ENCODE results near the gene SLC9A3.
"Not testable (repeated sequence)": the region's sequence is repeated elsewhere in the genome, so short reads cannot be mapped to it uniquely, and the experiment has no call there.

The SLC9A3 gene

GRCh38 chr5:523441-524222 is 617 bp downstream of the SLC9A3 start:
- DNase-seq: no peak

DNA sequence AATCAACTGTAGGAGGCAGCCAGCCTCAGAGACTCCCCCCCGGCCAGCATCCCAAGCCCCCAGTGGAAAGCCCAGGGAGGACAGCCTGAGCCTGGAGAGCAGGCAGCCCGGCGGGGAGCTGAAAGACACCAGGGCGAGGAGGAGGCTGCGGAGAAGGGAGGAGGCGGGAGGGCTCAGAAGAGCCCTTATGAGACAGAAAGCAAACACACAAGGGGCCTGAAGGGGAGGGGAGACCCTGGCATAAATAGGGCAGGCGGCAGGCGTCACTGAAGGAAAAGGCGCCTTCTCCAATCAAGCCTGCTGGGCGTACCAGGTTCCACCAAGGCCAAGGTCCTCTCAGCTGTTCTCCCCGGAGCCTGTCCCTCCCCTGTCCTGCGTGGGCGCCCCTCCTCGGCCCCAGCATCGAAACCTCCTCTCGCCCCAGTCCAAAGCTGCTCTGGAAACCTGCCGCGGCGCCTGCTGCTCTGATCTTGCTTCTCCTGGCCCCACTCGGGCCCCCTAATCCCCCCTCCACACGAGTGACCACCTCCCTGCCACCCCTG is 1.3 kb downstream of the SLC9A3 start:
- DNase-seq: peak; percentile 86

DNA sequence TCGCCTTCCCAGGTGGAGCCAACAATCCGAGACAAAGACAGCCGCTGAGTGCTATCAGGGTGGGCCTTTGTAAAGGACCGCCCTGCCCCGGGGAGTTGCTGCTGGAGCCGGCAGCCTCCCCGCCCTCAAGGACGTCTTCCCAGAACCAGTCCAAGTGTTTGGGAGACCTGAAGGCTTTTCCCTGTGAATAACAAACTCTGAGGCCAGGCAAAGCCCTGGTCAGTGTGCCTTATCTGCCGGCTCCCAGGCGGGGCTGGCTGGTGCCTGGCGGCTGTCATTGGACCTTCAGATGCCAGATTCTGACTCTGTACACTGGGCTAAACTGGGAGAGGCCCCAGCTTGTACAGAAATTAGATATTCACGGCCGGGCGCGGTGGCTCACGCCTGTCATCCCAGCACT is 2.1 kb downstream of the SLC9A3 start:
- no peak for DNase-seq

GRCh38 chr5:521680-522079 is 2.6 kb downstream of the SLC9A3 start:
- no peak for DNase-seq

- DNase-seq: no peak
These were observed 3.4 kb downstream of the SLC9A3 start for GRCh38 chr5:520850-521226.

DNA sequence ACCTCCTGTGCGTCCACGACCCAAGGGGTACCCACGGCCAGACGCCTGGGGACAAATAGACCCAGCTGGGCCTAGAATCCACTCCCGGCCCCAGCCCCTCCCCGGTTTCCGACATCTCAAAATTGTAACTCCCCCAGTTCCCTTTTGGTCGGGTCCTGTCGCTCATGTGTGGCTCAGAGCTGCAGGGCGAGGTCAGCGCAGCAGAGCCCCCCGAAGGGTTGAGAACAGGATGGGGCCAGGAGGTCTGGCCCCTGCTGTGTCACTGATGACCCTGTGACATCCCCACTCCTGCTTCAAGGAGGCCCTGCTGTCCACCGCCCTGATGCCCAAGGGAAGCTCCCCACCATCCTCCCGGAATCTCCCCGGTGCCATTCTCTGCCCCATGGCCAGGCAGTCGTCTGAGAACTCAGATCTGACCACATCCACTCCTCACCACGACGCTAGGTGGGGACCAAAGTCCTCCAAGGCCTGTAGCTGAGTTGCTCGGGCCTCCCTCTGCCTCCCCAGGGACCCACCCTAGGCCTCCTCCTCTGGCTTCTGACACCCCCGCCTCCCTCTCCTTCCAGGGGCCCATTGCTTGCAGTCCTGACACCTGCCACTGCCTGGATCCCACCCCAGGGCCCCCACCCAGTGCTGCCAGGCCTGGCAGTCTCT is 3.9 kb downstream of the SLC9A3 start:
- no peak for DNase-seq

- no peak for DNase-seq
These were observed 5.5 kb downstream of the SLC9A3 start for GRCh38 chr5:518721-519120.

DNA sequence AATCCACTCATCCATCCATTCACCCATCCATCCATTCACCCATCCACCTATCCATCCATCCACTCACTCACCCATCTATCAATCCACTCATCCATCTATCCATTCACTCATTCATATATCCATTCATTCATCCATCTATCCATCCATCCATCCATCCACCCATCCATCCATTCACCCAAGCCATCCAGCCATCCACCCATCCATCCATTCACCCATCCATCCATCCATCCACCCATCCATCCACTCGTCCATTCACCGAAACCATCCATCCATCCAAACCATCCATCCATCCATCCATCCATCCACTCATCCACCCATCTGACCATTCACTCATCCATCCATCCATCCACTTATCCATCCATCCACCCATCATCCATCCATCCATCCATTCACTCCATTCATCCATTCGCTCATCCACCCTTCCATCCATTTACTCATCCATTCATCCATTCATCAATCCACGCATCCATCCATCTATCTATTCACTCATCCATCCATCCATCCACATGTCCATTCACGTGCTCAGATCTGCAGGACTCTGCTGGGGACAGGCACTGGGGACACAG is 6.6 kb downstream of the SLC9A3 start:
- DNase-seq: no peak

GRCh38 chr5:516980-517379 is 7.3 kb downstream of the SLC9A3 start:
- DNase-seq: no peak

- DNase-seq: no peak
These were observed 7.8 kb downstream of the SLC9A3 start for GRCh38 chr5:516338-516925.

- DNase-seq: no peak
These were observed 8.9 kb downstream of the SLC9A3 start for GRCh38 chr5:515273-515836.

- no peak for DNase-seq
These were observed 9.6 kb downstream of the SLC9A3 start for GRCh38 chr5:514673-515072.

DNA sequence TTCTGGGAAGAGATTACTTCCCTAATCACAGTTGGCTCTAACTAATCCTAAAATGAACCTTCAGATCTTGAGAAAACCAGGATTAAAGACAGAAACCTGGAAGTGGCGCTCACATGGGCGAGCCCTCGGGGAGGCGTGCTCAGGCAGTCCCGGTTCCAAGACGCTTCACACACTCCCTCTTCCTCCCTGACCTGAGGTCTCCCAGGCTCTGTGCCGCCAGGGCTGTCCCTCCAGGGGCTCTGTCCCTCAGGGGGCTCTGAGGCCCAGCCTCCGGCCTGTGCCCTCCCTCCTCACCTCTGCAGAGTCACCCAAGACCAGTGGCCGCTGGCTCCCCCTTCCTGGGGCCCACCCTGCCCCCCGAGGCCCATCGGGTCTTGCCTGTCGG is 10.2 kb downstream of the SLC9A3 start:
- DNase-seq: no peak

DNA sequence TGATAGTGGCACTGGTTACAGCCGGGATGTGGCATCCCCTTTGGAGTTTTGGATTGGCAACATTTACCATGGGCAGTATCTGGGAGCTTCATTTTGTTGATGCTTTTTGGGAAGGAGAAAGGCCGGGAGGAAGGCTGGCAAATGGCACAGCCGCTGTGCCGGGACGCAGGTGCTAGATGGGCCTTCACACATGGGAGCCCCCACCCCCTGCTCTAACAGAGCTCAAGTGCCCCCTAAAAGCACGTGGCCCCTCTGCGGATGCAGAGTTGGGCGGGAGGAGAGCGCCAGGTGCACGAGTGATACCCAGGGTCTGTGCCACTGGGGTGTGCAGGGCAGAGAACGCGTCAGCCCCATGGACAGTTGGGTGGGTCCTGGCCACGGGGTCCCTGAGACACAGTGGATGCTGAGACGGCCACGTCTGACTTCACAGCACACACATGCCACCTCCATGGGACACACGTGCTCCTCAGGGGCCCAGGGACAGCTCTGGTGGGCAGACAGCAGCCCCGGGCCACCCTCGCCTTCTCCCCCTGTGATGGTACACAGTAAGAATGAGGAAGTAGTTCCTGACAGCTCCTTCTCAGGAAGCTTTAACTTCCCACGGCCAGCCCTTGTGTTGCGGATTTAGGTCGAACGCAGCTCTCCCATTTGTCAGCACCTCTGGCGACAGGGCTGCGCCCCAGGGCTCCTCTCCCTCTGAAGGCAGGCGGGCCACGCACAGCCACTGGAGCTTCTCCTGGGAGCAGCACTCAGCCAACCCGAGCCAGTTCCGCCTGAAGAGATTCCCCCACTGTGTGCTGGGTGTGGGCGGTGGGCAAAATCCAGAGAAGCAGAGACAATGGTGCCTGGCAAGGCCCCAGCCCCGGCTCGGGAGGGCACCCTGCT is 10.8 kb downstream of the SLC9A3 start:
- no peak for DNase-seq

- no peak for DNase-seq
These were observed 12.8 kb downstream of the SLC9A3 start for GRCh38 chr5:511476-511875.

GRCh38 chr5:510521-510920 is 13.7 kb downstream of the SLC9A3 start:
- DNase-seq: no peak

DNA sequence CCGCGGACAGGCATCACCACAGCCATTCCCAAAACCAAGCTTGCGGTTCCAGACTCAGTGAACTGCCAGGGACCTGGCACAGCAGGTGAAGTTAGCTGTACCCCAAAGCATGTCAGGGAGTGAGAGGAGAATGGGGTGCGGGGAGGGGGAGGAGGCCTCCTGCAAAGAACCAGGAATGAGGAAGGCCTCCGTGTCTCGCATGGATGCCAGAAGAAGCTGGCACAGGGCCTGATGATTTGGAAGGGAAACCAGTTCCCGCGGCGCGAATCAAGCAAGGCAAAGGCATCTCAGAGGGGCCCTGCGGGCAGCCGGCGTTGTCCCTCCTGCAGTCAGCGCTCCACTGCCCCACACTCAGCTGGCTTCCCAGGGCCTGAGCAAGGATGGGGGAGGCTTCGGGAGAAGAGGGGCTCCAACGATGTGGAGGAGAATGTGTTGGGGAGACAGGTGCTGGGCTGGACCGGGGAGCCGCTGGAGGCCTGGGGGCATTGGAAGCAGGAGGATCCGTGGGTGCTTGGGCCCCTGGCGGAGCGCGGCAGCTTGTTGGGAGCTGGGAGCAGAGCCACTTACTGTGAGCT is 14.6 kb downstream of the SLC9A3 start:
- no peak for DNase-seq

GRCh38 chr5:507986-508575 is 16.2 kb downstream of the SLC9A3 start:
- DNase-seq: not testable (repeated sequence)

DNA sequence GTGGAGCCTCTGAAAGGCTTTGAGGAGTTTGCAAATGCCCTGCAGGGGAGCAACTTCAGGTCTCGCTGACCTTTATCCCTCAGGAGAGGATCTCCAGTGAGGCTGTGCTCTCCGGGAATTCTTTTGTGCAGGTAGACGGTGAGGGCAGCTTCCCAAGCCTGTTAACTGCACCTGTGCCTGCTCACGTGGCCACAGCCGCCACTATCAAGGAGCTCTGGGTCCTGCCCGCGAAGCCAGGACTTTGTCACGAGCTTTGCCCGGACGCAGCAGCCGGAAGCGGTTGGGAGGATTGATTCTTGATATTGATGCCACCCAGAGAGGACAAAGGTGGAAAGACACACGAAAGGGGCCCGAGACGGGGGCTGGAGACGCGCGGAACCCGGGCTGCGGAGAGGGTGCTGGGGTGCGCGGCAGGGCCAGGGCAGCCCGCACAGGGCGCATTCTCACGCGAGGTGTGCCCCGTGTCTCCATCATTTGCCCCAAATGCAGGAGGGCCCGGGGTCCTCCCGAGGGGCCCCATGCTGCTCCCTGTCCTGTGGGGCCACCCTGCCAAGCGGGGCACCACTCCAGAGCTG is 18.2 kb downstream of the SLC9A3 start:
- no peak for DNase-seq

GRCh38 chr5:504326-505154 is 19.7 kb downstream of the SLC9A3 start:
- no peak for DNase-seq

Measured in NCI-H187 treated with DMSO at 0.1 percent for 48 hours (cell line).